ENCODE results near the gene ROBO4.

ROBO4 gene

DNA sequence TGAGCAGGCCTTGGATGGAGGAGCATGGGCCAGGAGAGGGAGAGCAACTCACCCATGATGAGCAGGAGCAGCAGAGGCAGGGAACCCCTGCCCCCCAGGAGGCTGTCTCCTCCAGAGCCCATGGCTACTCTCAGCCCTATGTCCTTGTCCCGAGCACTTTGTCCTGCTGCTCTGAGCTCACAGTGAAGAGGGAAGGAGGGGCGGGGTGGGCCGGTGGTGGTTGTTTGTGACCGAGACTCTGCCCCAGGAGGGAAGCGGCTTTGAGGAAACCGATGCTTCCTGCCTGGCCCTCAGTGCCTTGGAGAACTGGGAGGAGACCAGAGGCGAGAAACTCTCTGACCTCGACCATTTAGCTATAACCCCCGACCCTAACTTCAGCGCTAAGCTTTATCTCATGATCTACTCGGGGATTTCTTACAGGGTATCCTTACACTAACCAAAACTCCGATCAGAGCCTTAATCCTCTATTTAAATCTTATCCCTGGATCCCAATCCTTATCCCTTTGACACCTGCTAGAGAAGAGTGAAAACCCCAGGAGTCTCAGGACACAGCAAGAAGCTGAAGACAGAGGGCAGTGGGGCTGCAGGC, at the start of gene ROBO4:
ROBO4 (minus strand) TSS at position 192 of the 589 bp plus-strand sequence; CDS start at position 122, 70 bp downstream.
- peak; percentile 96 for FAIRE-seq
- TF ChIP-seq, protein P1, sequence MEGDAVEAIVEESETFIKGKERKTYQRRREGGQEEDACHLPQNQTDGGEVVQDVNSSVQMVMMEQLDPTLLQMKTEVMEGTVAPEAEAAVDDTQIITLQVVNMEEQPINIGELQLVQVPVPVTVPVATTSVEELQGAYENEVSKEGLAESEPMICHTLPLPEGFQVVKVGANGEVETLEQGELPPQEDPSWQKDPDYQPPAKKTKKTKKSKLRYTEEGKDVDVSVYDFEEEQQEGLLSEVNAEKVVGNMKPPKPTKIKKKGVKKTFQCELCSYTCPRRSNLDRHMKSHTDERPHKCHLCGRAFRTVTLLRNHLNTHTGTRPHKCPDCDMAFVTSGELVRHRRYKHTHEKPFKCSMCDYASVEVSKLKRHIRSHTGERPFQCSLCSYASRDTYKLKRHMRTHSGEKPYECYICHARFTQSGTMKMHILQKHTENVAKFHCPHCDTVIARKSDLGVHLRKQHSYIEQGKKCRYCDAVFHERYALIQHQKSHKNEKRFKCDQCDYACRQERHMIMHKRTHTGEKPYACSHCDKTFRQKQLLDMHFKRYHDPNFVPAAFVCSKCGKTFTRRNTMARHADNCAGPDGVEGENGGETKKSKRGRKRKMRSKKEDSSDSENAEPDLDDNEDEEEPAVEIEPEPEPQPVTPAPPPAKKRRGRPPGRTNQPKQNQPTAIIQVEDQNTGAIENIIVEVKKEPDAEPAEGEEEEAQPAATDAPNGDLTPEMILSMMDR (IDR thresholded peaks at IDR 0.05; ENCODE audit: insufficient read depth, missing control alignments): no peak
- DNase-seq (ENCODE audit: insufficient read length, low spot score): peak; percentile 53

DNA sequence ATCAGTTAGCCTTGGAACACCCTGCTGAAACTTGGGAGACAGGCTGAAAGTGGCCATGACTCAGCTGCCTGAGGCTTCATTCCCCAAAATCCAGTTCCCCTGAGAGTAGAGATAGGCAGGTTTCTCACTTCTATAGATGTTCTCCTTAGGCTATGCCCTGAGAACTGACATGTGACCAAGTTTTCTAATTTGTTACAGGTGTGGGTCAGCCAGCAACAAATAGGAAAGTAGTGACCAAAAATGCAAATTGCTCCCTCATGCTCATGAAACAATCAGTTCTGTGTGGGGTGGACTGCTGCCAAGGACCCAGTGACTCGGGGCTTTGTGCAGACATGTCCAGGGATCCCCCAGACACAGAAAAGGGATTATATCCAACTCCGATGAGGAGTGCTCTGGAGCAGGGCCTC, 49.1 kb upstream of the ROBO4 start:
- DNase-seq (ENCODE audit: insufficient read length, low spot score) (no peak), FAIRE-seq (no peak)
- TF ChIP-seq, protein P1 (IDR thresholded peaks at IDR 0.05; ENCODE audit: insufficient read depth, missing control alignments): no peak

DNA sequence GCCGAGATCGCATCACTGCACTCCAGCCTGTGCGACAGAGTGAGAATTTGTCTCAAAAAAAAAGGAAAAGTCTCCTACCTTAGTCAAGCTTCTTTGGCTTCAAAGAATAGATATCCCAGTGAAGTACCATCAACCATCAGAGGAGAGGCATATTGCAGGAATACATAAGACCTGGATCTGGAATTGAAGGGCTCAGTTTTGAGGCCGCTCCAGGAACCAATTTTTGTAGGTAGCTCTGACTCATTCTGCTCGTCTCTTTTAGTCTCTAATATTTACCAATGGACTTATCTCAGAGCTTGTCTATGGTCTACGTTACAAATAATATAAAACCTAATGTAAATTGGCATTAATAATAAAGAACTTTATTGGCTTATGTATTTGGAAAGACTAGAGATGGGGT, 48.2 kb upstream of the ROBO4 start:
- FAIRE-seq (no peak), DNase-seq (ENCODE audit: insufficient read length, low spot score) (no peak)
- TF ChIP-seq, protein P1 (IDR thresholded peaks at IDR 0.05; ENCODE audit: insufficient read depth, missing control alignments): no peak

DNA sequence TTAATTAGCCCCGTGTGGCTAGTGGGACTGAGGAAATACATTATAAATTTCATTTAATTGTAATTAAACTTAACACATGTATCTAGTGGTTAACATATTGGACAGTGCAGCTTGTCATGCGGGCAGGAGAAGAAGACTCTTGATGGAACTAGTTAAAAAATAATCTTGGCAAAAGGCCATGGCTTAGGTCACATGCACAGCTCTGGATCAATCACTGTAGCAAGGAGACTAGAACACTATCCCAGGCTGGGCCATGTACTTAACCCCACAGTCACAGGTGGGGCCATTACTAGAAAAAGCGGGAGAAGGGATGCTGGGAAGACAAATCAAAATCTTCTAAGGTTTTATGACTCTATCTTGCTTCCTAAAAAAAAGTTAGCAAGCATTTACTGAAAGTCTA, 46.9 kb upstream of the ROBO4 start:
- DNase-seq (ENCODE audit: insufficient read length, low spot score) (no peak), FAIRE-seq (no peak)
- TF ChIP-seq, protein P1 (IDR thresholded peaks at IDR 0.05; ENCODE audit: insufficient read depth, missing control alignments): no peak

DNA sequence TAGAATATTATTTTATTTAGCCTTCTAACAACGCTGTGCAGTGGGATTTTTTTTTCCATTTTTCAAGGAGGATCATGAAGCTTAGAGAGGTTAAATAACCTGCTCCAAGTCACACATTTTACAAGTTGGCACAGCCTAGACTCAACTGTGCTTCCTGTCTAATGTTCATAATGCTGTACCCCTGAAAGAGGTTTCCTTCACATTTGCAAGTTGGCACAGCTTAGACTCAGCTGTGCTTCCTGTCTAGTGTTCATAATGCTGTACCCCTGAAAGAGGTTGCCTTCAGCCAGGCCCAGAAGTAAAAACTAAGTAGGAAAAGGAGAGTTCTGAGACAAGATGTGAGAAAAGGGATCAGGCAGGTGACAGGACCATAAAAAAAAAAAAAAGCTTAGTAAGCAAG, 46.1 kb upstream of the ROBO4 start:
- DNase-seq (ENCODE audit: insufficient read length, low spot score) (no peak), FAIRE-seq (no peak)
- TF ChIP-seq, protein P1 (IDR thresholded peaks at IDR 0.05; ENCODE audit: insufficient read depth, missing control alignments): no peak

DNA sequence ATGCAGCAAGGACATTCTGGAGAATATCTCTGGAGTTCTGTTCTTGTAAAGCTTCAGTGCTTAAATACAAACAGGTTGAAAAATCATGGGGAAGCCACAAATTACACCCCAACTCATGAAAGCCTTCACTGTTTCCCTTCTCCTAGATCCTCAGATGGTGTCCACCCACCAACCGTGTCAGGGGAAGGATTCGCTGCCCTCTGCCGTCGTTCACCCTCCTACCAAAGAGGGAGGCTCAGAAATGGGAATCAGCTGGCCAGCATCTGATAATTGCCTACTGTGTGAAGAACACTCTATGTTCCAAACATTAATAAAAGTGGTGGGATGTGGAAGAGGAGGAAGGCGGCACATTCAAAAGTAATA, 45.6 kb upstream of the ROBO4 start:
- TF ChIP-seq, protein P1 (IDR thresholded peaks at IDR 0.05; ENCODE audit: insufficient read depth, missing control alignments): no peak
- FAIRE-seq (no peak), DNase-seq (ENCODE audit: insufficient read length, low spot score) (no peak)

DNA sequence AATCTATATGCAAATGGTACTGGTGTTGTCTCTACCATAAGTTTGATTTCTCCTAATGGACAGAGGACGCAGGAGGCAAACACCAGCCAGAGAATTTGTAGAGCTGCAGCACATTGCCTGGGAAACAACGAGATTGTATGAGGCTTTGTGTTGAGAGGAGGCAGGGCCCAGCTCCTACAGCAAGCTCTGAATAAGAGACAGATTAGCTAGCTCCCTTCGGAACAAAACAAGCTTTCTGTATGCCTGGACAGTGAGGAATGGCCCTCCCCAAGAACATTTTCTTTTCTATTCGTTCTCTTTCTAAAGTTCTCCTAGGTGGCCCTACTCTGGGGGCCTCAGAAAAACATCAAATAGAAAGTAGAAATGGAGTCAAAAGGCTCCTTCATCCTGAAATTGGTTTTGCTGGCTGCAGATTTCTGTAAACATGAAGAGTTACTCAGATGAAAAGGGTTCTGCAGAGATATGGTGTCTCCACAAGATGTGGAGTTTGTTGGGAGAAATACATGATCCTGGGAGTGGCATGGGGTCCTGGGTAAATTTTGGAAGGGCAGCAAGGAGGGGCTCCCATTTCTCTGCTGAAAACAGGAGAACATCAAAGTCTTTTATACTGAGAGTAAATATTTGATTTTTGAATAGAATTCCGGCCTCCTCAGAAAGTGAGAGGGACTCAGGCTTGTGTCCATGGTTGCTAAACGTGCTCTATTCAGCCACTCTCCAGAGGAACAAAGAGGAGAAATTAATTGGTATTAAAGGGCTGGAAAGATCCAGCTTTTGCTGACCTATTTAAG, 45.0 kb upstream of the ROBO4 start:
- DNase-seq (ENCODE audit: insufficient read length, low spot score) (no peak), FAIRE-seq (no peak)
- TF ChIP-seq, protein P1 (IDR thresholded peaks at IDR 0.05; ENCODE audit: insufficient read depth, missing control alignments): no peak

Measured in D721Med (cell line).